GM23248 (cell line): Measurements from ENCODE around the gene SHC2. TPM values are rescaled to one million over a fixed set of nuclear protein-coding genes. Genes with fewer than 3 reads are reported as not detected.
"Not testable (repeated sequence)": the region's sequence is repeated elsewhere in the genome, so short reads cannot be mapped to it uniquely, and the experiment has no call there.

ENCODE experiments used
- DNase-seq: peaks from one replicate; pipeline ENCODE4 v3.0.0-alpha.2; 2015
- H2AFZ ChIP-seq: fragments of 200-600 bp; sonication (generic); 2 replicates; pipeline ENCODE4 v1.6.1; 2016; ENCODE audit warnings: antibody characterized with exemption
- H3F3A ChIP-seq: fragments of 200-600 bp; sonication (generic); 2 replicates; pipeline ENCODE4 v1.6.1; 2016; ENCODE audit warnings: mild to moderate bottlenecking, antibody characterized with exemption, mixed run types; ENCODE audit not compliant: insufficient read depth
- H3K27ac ChIP-seq: fragments of 200-600 bp; sonication (generic); 2 replicates; pipeline ENCODE4 v1.5.1; 2016; ENCODE audit warnings: mild to moderate bottlenecking
- H3K27me3 ChIP-seq: fragments of 200-600 bp; sonication (generic); replicated peaks from 2 replicates; pipeline ENCODE4 v1.6.1; 2016; ENCODE audit warnings: mild to moderate bottlenecking; ENCODE audit not compliant: insufficient read depth
- H3K36me3 ChIP-seq: fragments of 200-600 bp; sonication (generic); 2 replicates; pipeline ENCODE4 v1.6.1; 2016; ENCODE audit warnings: low read depth, mild to moderate bottlenecking
- H3K4me1 ChIP-seq: fragments of 200-600 bp; sonication (generic); 2 replicates; pipeline ENCODE4 v1.6.1; 2016; ENCODE audit warnings: mild to moderate bottlenecking; ENCODE audit not compliant: insufficient read depth
- H3K4me2 ChIP-seq: fragments of 200-600 bp; sonication (generic); one replicate; pipeline ENCODE4 v1.6.1; 2016; ENCODE audit warnings: mild to moderate bottlenecking; ENCODE audit not compliant: unreplicated experiment
- H3K4me3 ChIP-seq: fragments of 200-600 bp; sonication (generic); 2 replicates; pipeline ENCODE4 v1.5.1; 2016; ENCODE audit warnings: mild to moderate bottlenecking
- H3K79me2 ChIP-seq: fragments of 200-600 bp; sonication (generic); 2 replicates; pipeline ENCODE4 v1.6.1; 2016; ENCODE audit warnings: mild to moderate bottlenecking; ENCODE audit not compliant: insufficient read depth
- H3K9ac ChIP-seq: fragments of 200-600 bp; sonication (generic); 2 replicates; pipeline ENCODE4 v1.6.1; 2016; ENCODE audit warnings: mild to moderate bottlenecking
- H3K9me2 ChIP-seq: fragments of 200-600 bp; sonication (generic); 2 replicates; pipeline ENCODE4 v1.6.1; 2016; ENCODE audit warnings: mixed run types, mild to moderate bottlenecking, moderate library complexity; ENCODE audit not compliant: insufficient read depth
- H3K9me3 ChIP-seq: fragments of 200-600 bp; sonication (generic); one replicate; pipeline ENCODE4 v1.6.1; 2017; ENCODE audit warnings: low read depth
- H4K20me1 ChIP-seq: fragments of 200-600 bp; sonication (generic); 2 replicates; pipeline ENCODE4 v1.6.0; 2016; ENCODE audit not compliant: insufficient read depth
- EZH2 ChIP-seq: fragments of 200-600 bp; sonication (generic); IDR thresholded peaks from 2 replicates; pipeline ENCODE4 v1.6.1; 2018; ENCODE audit warnings: antibody characterized with exemption, mild to moderate bottlenecking; ENCODE audit not compliant: insufficient read depth, poor library complexity, severe bottlenecking
- EZH2phosphoT487 ChIP-seq: fragments of 200-600 bp; sonication (generic); IDR thresholded peaks from 2 replicates; pipeline ENCODE4 v1.6.1; 2018; ENCODE audit warnings: antibody characterized with exemption, moderate library complexity, mild to moderate bottlenecking, low read depth; ENCODE audit not compliant: insufficient read depth
- WGBS, 2 experiments: methylation state at CpG; one replicate each; pipeline ENCODE4 v1.1.6; 2015 to 2017; ENCODE audit warnings: low lambda C conversion rate in 2 of 2, low coverage in 1 of 2; ENCODE audit errors: missing lambda C conversion rate in 2 of 2; 5-methylcytosine and 5-hydroxymethylcytosine counted together
- in situ Hi-C: fragments of 300-500 bp; cut with MboI; formaldehyde crosslinking; loops from 2 replicates; pipeline ENCODE4 v1.15.0; 2020
- polyA plus RNA-seq: library from polyadenylated mRNA; unstranded; fragments of >200 nt; fragmentation: Nextera tagmentation; extraction: Ambion mirVana; gene quantifications from 2 replicates; pipeline ENCODE4 v1.2.1, GENCODE V29; 2016
- total RNA-seq: library from RNA; depleted of rRNA; stranded (reverse); fragments of >200 nt; shearing (Covaris generic); gene quantifications from 2 replicates; pipeline ENCODE4 v1.2.3, GENCODE V29; 2014

The SHC2 gene
- total and polyA plus RNA-seq, 2 experiments from 2014 or later = not detected

DNA sequence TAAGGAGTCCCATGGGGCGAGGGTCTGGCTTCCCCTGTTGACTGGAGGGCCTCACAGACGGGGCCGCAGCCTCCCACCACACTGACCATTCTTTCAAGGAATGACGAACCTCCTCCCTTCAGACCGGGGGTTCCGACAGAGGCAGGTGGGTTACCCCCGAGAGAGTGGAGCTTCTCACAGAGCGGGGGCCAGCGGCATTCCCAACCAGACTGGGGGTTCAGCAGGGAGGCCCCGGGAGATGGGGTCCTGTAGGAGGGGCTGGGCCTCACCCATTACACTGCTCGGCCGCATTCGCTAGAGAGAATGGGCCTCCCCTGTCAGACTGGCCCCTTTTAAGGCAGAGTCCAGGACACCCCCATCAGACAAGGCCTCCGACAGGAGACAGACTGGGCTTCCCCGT, 36.3 kb downstream of the SHC2 start:
- Histone ChIP-seq H3K9me2 (no peaks in the 10 kb centered on the region), H3K27ac (no peak overlapping the region), H4K20me1 (no peaks in the 10 kb centered on the region), H3K79me2 (no peaks in the 10 kb centered on the region), H3K36me3 (no peaks in the 10 kb centered on the region), H3K4me3 (no peak overlapping the region), H3K4me1 (no peaks in the 10 kb centered on the region), H3K27me3 (no peaks in the 10 kb centered on the region), H2AFZ (no peak overlapping the region), H3K9ac (no peak overlapping the region), H3K4me2 (no peak overlapping the region), H3F3A (no peaks in the 10 kb centered on the region), H3K9me3 (no peaks in the 10 kb centered on the region)
- in situ Hi-C loops = no loop called here
- DNase-seq = no peak
- 75 to 81% methylated on average over 12 to 14 of the region's 15 CpGs for WGBS, 2 experiments
- TF ChIP-seq EZH2phosphoT487 (no peak), EZH2 (no peak)

DNA sequence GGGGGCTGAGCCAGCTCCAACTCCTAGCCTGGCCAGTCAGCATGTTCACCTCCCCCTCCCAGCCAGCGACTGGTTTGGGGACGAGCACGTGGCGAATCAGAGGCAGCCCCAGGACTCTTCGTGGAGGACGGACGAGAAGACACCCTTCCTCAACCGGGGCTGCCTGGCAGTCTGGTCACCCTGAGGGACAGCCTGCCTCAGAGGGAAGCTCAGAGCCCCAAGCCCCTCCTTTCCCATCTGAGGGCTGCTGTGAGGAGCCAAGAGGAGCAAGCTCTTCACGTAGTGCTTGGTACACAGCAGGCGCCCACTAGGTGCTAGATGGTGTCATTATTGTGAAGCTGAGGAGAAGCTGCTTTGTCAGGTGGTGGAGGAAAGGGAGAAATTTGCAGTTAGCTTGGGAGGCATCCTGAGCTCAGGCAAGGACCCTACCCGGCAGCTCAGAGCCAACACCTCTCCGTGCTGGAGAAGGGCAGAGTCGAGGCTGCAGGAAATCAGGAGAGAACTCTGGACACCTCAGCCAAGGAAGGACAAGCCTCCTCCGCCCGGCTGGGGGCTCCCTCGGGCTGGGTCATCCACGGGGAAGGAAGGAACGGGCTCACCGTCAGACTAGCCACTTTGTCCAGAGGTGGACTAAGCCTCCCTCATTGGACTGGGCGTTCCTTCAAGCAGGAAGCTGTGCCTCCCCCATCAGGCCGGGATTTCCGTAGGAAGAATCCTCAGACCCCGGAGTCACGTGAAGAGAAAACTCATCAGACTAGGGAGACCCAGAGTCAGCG, 37.0 kb downstream of the SHC2 start:
- TF ChIP-seq EZH2phosphoT487 (no peak), EZH2 (no peak)
- DNase-seq = no peak
- no peaks in the 10 kb centered on the region for H3K9me3 ChIP-seq
- in situ Hi-C loops = no loop called here
- no peaks in the 10 kb centered on the region for H3K4me1 ChIP-seq
- no peaks in the 10 kb centered on the region for H3K27me3 ChIP-seq
- H3K9me2 ChIP-seq = no peaks in the 10 kb centered on the region
- 73 to 75% methylated on average over 25 of the region's 25 CpGs for WGBS, 2 experiments
- no peaks in the 10 kb centered on the region for H4K20me1 ChIP-seq
- no peak overlapping the region for H3K9ac ChIP-seq
- H3F3A ChIP-seq = no peaks in the 10 kb centered on the region
- H3K36me3 ChIP-seq = no peaks in the 10 kb centered on the region
- no peak overlapping the region for H2AFZ ChIP-seq
- no peaks in the 10 kb centered on the region for H3K79me2 ChIP-seq
- no peak overlapping the region for H3K27ac ChIP-seq
- no peak overlapping the region for H3K4me3 ChIP-seq
- H3K4me2 ChIP-seq = no peak overlapping the region

DNA sequence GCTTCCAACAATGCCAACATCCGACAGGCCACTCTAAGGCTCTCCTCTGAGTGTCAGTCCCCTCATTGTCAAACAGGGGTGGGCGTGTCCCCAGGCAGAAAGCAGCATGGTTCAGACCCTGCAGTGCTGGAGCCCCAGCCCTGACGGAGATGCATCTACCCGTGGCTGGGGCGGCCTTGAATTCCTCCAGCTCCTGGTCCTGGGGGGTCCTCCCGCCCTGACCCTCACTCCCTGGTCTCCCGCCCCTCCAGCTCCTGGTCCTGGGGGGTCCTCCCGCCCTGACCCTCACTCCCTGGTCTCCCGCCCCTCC, 38.0 kb downstream of the SHC2 start:
- 57 to 68% methylated on average over 5 to 8 of the region's 9 CpGs for WGBS, 2 experiments
- H4K20me1 ChIP-seq, in situ Hi-C loops, H3K36me3 ChIP-seq, DNase-seq, H3K27ac ChIP-seq, H2AFZ ChIP-seq, H3K9me3 ChIP-seq, H3K9ac ChIP-seq, H3K4me1 ChIP-seq, H3K4me2 ChIP-seq, H3F3A ChIP-seq, H3K27me3 ChIP-seq, H3K9me2 ChIP-seq, H3K4me3 ChIP-seq, H3K79me2 ChIP-seq: not testable (repeated sequence)

DNA sequence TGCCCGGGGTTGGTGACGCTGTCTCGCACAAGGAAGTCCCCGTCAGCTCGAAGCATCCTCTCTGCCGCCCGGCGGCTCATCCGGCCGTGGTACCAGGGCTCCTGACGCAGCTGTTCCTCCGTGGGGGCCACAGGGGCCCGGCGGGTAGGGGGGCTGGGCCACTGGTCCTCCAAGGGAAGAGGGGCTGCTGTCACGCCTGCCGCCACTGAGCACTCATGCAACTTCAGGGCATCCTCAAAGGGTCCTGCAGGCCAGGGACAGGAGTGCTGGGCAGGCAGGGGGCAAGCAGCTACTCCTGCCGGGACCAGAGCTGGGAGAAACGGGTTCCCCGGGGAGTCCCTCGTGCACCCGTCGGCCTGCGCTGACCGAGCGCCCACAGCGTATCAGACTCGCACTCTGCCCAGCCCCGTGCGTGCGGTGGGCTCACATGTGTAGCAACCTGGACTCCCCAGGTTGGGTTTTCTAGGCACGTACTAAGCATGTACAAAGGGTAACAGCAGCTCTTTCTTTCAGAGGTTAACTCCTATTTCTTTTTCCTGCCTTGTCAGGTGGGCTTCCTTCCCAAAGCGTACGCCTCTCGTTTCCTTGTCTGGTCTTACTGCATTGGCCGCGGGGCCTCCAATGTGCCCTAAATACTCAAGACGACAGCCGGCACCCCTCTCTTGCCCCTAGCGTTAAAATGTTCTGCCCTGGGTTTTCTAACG, 38.5 kb downstream of the SHC2 start:
- H3K4me2 ChIP-seq = no peak overlapping the region
- no peak overlapping the region for H3K9ac ChIP-seq
- H3K79me2 ChIP-seq = no peaks in the 10 kb centered on the region
- no peaks in the 10 kb centered on the region for H3K36me3 ChIP-seq
- H3K9me2 ChIP-seq = no peaks in the 10 kb centered on the region
- 79 to 80% methylated on average over 36 to 40 of the region's 40 CpGs for WGBS, 2 experiments
- no peaks in the 10 kb centered on the region for H3K9me3 ChIP-seq
- no peak overlapping the region for H3K27ac ChIP-seq
- no peaks in the 10 kb centered on the region for H3K4me1 ChIP-seq
- in situ Hi-C loops = no loop called here
- no peak overlapping the region for H2AFZ ChIP-seq
- H3K27me3 ChIP-seq = no peaks in the 10 kb centered on the region
- no peak overlapping the region for H3K4me3 ChIP-seq
- H3F3A ChIP-seq = no peaks in the 10 kb centered on the region
- no peak for TF ChIP-seq EZH2
- H4K20me1 ChIP-seq = no peaks in the 10 kb centered on the region
- DNase-seq = no peak
